ENCODE measurements around the gene REEP1. TPM values are rescaled to one million over a fixed set of nuclear protein-coding genes. Genes with fewer than 3 reads are reported as not detected.

REEP1 gene
- polyA plus RNA-seq, result not detected

- no peak within 1 kb of the TSS for H3K27ac Mint-ChIP-seq
Measured at GRCh38 chr2:86337244-86337835, at the start of gene REEP1. REEP1 (minus strand) TSS chr2:86337626; CDS start chr2:86337510, 116 bp downstream.

GRCh38 chr2:86383844-86384243 lies 46.4 kb upstream of the REEP1 start:
- no peaks in the 10 kb centered on the region for H3K4me1 Mint-ChIP-seq
- peaks cover 9% of the 10 kb centered on the region for H3K27me3 Mint-ChIP-seq
- H3K27ac Mint-ChIP-seq, result no peak overlapping the region
- H3K36me3 Mint-ChIP-seq, result peaks cover 2% of the 10 kb centered on the region
- no peak overlapping the region for H3K4me3 Mint-ChIP-seq
- H3K9me3 Mint-ChIP-seq, result no peaks in the 10 kb centered on the region

More at GRCh38 chr2:86337244-86337835, at the start of gene REEP1:
- peaks cover 60% of the 10 kb centered on the region for H3K27me3 Mint-ChIP-seq
- H3K4me3 Mint-ChIP-seq, result peak within 1 kb of the TSS; percentile 36 to 88 (median 76)
- peaks cover 2% of the 10 kb centered on the region for H3K36me3 Mint-ChIP-seq
- H3K9me3 Mint-ChIP-seq, result peaks cover 5 to 11% (median 10%) of the 10 kb centered on the region in 3 donors
- H3K4me1 Mint-ChIP-seq, result peaks cover 0 to 13% (median 7%) of the 10 kb centered on the region in 3 donors

GRCh38 chr2:86382698-86383097 lies 45.3 kb upstream of the REEP1 start:
- H3K9me3 Mint-ChIP-seq, result no peaks in the 10 kb centered on the region
- H3K27me3 Mint-ChIP-seq, result peaks cover 11% of the 10 kb centered on the region
- H3K36me3 Mint-ChIP-seq, result peaks cover 2% of the 10 kb centered on the region

GRCh38 chr2:86382108-86382507 lies 44.7 kb upstream of the REEP1 start:
- Mint-ChIP-seq H3K9me3 (peaks cover 0 to under 1% (median 0%) of the 10 kb centered on the region in 3 donors), H3K4me1 (no peaks in the 10 kb centered on the region), H3K27ac (no peak overlapping the region), H3K27me3 (peaks cover 13% of the 10 kb centered on the region), H3K4me3 (no peak overlapping the region), H3K36me3 (peaks cover 2% of the 10 kb centered on the region)

More at GRCh38 chr2:86382698-86383097, 45.3 kb upstream of the REEP1 start:
- H3K4me1 Mint-ChIP-seq, result no peaks in the 10 kb centered on the region
- no peak overlapping the region for H3K27ac Mint-ChIP-seq
- no peak overlapping the region for H3K4me3 Mint-ChIP-seq

DNA sequence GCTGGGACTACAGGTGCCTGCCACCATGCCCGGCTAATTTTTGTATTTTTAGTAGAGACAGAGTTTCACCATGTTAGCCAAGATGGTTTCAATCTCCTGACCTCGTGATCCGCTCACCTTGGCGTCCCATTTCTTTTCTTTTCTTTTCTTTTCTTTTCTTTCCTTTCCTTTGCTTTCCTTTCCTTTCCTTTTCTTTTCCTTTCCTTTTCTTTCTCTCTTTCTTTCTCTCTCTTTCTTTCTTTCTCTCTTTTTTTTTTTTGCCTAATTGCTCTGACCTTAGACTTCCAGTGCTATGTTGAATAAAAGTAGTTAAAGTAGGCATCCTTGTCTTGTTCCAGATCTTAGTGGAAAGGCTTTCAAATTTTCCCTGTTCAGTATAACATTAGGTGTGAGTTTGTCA lies 41.0 kb upstream of the REEP1 start:
- Mint-ChIP-seq H3K9me3 (peaks cover 0 to 4% (median 2%) of the 10 kb centered on the region in 3 donors), H3K27me3 (peaks cover 9% of the 10 kb centered on the region), H3K4me3 (no peak overlapping the region), H3K27ac (no peak overlapping the region), H3K4me1 (peaks cover 0 to 2% (median 1%) of the 10 kb centered on the region in 3 donors), H3K36me3 (peaks cover 2% of the 10 kb centered on the region)

DNA sequence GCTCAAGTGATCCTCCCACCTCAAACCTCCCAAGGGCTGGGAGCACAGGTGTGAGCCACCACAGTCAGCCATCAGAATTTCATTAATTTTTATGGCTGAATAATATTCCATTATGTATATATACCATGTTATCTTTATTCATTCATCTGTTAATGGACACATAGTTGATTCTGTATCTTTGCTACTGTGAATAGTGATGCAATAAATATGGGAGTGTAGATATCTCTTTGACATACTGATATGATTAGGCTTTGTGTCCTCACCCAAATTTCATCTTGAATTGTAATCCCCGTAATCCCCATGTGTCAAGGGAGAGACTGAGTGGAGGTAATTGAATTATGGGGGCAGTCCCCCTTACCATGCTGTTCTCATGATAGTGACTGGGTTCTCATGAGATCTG lies 38.2 kb upstream of the REEP1 start:
- H3K4me3 Mint-ChIP-seq, result no peak overlapping the region
- H3K27ac Mint-ChIP-seq, result no peak overlapping the region
- H3K36me3 Mint-ChIP-seq, result no peaks in the 10 kb centered on the region
- H3K9me3 Mint-ChIP-seq, result peaks cover 0 to 4% (median 2%) of the 10 kb centered on the region in 3 donors
- peaks cover 8% of the 10 kb centered on the region for H3K27me3 Mint-ChIP-seq
- peaks cover 3 to 5% (median 5%) of the 10 kb centered on the region in 3 donors for H3K4me1 Mint-ChIP-seq

GRCh38 chr2:86372641-86373502 lies 35.4 kb upstream of the REEP1 start:
- Mint-ChIP-seq H3K36me3 (no peaks in the 10 kb centered on the region), H3K9me3 (peaks cover 0 to 4% (median 2%) of the 10 kb centered on the region in 3 donors), H3K27me3 (peaks cover 6% of the 10 kb centered on the region), H3K4me3 (peak overlapping the region in 1 of 4 donors; percentile 12), H3K4me1 (peaks cover 3 to 9% (median 5%) of the 10 kb centered on the region in 3 donors), H3K27ac (no peak overlapping the region)

- Mint-ChIP-seq H3K36me3 (no peaks in the 10 kb centered on the region), H3K27ac (no peak overlapping the region), H3K9me3 (peaks cover 0 to 4% (median 2%) of the 10 kb centered on the region in 3 donors), H3K4me1 (peaks cover 3 to 9% (median 5%) of the 10 kb centered on the region in 3 donors), H3K4me3 (no peak overlapping the region), H3K27me3 (peaks cover 5% of the 10 kb centered on the region)
Measured at GRCh38 chr2:86372133-86372532, 34.7 kb upstream of the REEP1 start.

GRCh38 chr2:86371527-86371926 lies 34.1 kb upstream of the REEP1 start:
- peaks cover 0 to 2% (median 0%) of the 10 kb centered on the region in 3 donors for H3K9me3 Mint-ChIP-seq
- no peaks in the 10 kb centered on the region for H3K36me3 Mint-ChIP-seq
- no peak overlapping the region for H3K4me3 Mint-ChIP-seq
- H3K27me3 Mint-ChIP-seq, result peaks cover 1% of the 10 kb centered on the region
- H3K4me1 Mint-ChIP-seq, result peaks cover 3 to 9% (median 5%) of the 10 kb centered on the region in 3 donors
- peak overlapping the region in 1 of 3 donors; percentile 12 for H3K27ac Mint-ChIP-seq

DNA sequence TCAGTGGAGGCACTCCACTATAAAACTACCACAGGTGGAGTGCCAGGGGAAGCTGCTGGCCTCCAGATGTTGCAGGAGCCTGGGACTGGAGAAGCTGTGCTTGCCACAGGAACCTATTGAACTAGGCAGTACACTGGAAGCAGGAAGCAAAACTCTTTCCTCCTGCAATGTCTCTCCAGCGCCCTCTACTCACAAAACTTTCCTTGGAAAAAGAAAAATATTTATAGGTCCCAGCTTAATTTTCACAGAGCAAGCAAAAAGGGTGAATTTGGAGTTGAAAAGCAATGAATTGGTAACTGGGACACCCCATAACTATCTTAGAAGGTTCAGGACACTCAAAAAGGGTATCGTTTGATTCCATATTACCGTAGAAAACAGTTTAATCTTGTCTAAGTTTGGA lies 33.2 kb upstream of the REEP1 start:
- Mint-ChIP-seq H3K4me1 (peaks cover 3 to 9% (median 5%) of the 10 kb centered on the region in 3 donors), H3K36me3 (no peaks in the 10 kb centered on the region), H3K27me3 (no peaks in the 10 kb centered on the region), H3K9me3 (peaks cover 0 to under 1% (median 0%) of the 10 kb centered on the region in 3 donors), H3K4me3 (no peak overlapping the region), H3K27ac (no peak overlapping the region)

- Mint-ChIP-seq H3K27ac (peak overlapping the region in 1 of 3 donors; percentile 80), H3K9me3 (no peaks in the 10 kb centered on the region), H3K4me1 (peaks cover 3 to 7% (median 3%) of the 10 kb centered on the region in 3 donors), H3K36me3 (no peaks in the 10 kb centered on the region), H3K4me3 (peak overlapping the region in 1 of 4 donors; percentile 49), H3K27me3 (no peaks in the 10 kb centered on the region)
Measured at GRCh38 chr2:86368161-86368824, 30.9 kb upstream of the REEP1 start.

DNA sequence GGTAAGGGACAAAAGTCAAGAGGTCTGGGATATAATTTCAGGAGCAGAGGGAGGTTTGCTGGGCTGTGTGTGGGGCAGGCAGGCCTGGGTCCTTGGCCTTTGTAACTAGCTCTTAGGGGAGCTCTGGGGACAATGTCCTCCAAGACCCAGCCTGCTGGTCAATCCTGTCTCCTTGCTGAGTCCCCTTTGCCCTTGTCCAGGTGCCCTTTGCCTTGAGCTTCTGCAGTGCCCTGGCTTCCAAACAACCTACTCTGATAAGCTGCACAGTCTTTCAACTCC lies 30.0 kb upstream of the REEP1 start:
- H3K4me1 Mint-ChIP-seq, result peaks cover 3 to 10% (median 3%) of the 10 kb centered on the region in 3 donors
- H3K4me3 Mint-ChIP-seq, result no peak overlapping the region

GRCh38 chr2:86366651-86367498 lies 29.4 kb upstream of the REEP1 start:
- Mint-ChIP-seq H3K4me3 (no peak overlapping the region), H3K36me3 (no peaks in the 10 kb centered on the region), H3K27me3 (no peaks in the 10 kb centered on the region), H3K27ac (no peak overlapping the region), H3K9me3 (no peaks in the 10 kb centered on the region), H3K4me1 (peaks cover 3 to 6% (median 3%) of the 10 kb centered on the region in 3 donors)

More for the DNA sequence above, 30.0 kb upstream of the REEP1 start:
- Mint-ChIP-seq H3K36me3 (no peaks in the 10 kb centered on the region), H3K27me3 (no peaks in the 10 kb centered on the region), H3K9me3 (no peaks in the 10 kb centered on the region), H3K27ac (no peak overlapping the region)

- H3K27ac Mint-ChIP-seq, result no peak overlapping the region
- no peaks in the 10 kb centered on the region for H3K9me3 Mint-ChIP-seq
- H3K4me3 Mint-ChIP-seq, result no peak overlapping the region
- H3K36me3 Mint-ChIP-seq, result no peaks in the 10 kb centered on the region
- no peaks in the 10 kb centered on the region for H3K27me3 Mint-ChIP-seq
- peaks cover 0 to 6% (median 0%) of the 10 kb centered on the region in 3 donors for H3K4me1 Mint-ChIP-seq
Measured at GRCh38 chr2:86364894-86365293, 27.5 kb upstream of the REEP1 start.
